Naive thymus-derived CD8-positive, alpha-beta T cell (primary cell): ENCODE measurements around the gene CELSR2. TPM values are rescaled to one million over a fixed set of nuclear protein-coding genes. Genes with fewer than 3 reads are reported as not detected.

ENCODE experiments used
- ATAC-seq, 2 donors: fragments of 150-1000 bp; cut with Tn5 transposase in 1 of 2; sonication (Bioruptor Pico), chemical (Tn5 transposase) in 1 of 2; 1 replicate in 1 of 2; 2 replicates in 1 of 2; pipeline ENCODE4 v1.10.0; 2021; ENCODE audit warnings: mild to moderate bottlenecking in 2 of 2, moderate library complexity in 2 of 2
- POLR2A ChIA-PET: fragments of 350-600 bp; sonication (Branson Sonifier 250); formaldehyde crosslinking; loops from one replicate; lab custom pipeline; 2021; ENCODE audit warnings: antibody characterized with exemption; lab: Charles Lee
- DNase-seq, 10 donors: peaks; one replicate each; pipeline versions ENCODE4 v3.0.0 to v3.0.0-alpha.2; 2020 to 2022
- H3K27ac Mint-ChIP-seq, 10 donors: one replicate each; pipeline ENCODE4 v1.8.0; 2020 to 2022; ENCODE audit warnings: mild to moderate bottlenecking in 10 of 10, mixed read lengths in 10 of 10, moderate library complexity in 4 of 10, inconsistent platforms in 1 of 10
- H3K27me3 Mint-ChIP-seq, 5 donors: one replicate each; pipeline ENCODE4 v1.8.0; 2021 to 2022; ENCODE audit warnings: mixed read lengths in 5 of 5
- H3K36me3 Mint-ChIP-seq, 3 donors: one replicate each; pipeline ENCODE4 v1.8.0; 2020 to 2022; ENCODE audit warnings: mixed read lengths in 3 of 3, mild to moderate bottlenecking in 2 of 3, inconsistent platforms in 1 of 3
- H3K4me1 Mint-ChIP-seq, 4 donors: one replicate each; pipeline ENCODE4 v1.8.0; 2021 to 2022; ENCODE audit warnings: mixed read lengths in 4 of 4
- H3K4me3 Mint-ChIP-seq, 10 donors: one replicate each; pipeline ENCODE4 v1.8.0; 2020 to 2022; ENCODE audit warnings: mild to moderate bottlenecking in 10 of 10, mixed read lengths in 10 of 10, moderate library complexity in 6 of 10, inconsistent platforms in 1 of 10
- H3K9me3 Mint-ChIP-seq, 9 donors: one replicate each; pipeline ENCODE4 v1.8.0; 2020 to 2022; ENCODE audit warnings: mixed read lengths in 9 of 9, mild to moderate bottlenecking in 3 of 9, inconsistent platforms in 1 of 9, moderate library complexity in 1 of 9
- polyA plus RNA-seq, 3 donors: library from polyadenylated mRNA; unstranded; fragments of 300-500 nt; fragmentation: Illumina TruSeq; gene quantifications; one replicate each; pipeline ENCODE4 v1.2.3, GENCODE V29; 2021
- total RNA-seq, 8 experiments: library from RNA in 2 of 8; stranded (reverse) in 2 of 8; gene quantifications; one replicate each; pipeline ENCODE4 v1.2.3 and lab custom pipeline; 2021 to 2026

Gene CELSR2
- total and polyA plus RNA-seq, 5 experiments from 2014 or later, result 0.20 to 6.8 (median 0.94) TPM

GRCh38 chr1:109255097-109255651 is 5.8 kb downstream of the CELSR2 start:
- peaks cover 11 to 41% (median 26%) of the 10 kb centered on the region in 4 donors for H3K4me1 Mint-ChIP-seq
- no peaks in the 10 kb centered on the region for H3K27me3 Mint-ChIP-seq
- POLR2A ChIA-PET, result no interaction called here
- peak overlapping the region in 2 of 10 donors; percentile 45 to 56 for H3K4me3 Mint-ChIP-seq
- DNase-seq, result no peak
- no peaks in the 10 kb centered on the region for H3K9me3 Mint-ChIP-seq
- peak overlapping the region in 2 of 10 donors; percentile 50 to 64 for H3K27ac Mint-ChIP-seq
- no peaks in the 10 kb centered on the region for H3K36me3 Mint-ChIP-seq
- no peak for ATAC-seq

- DNase-seq (no peak), ATAC-seq (no peak)
- H3K27ac Mint-ChIP-seq, result peak overlapping the region in 1 of 10 donors; percentile 64
- H3K4me1 Mint-ChIP-seq, result peaks cover 11 to 40% (median 26%) of the 10 kb centered on the region in 4 donors
- POLR2A ChIA-PET, result no interaction called here
- H3K4me3 Mint-ChIP-seq, result peak overlapping the region in 2 of 10 donors; percentile 14 to 56
- H3K9me3 Mint-ChIP-seq, result no peaks in the 10 kb centered on the region
- H3K27me3 Mint-ChIP-seq, result no peaks in the 10 kb centered on the region
- H3K36me3 Mint-ChIP-seq, result no peaks in the 10 kb centered on the region
Observed at GRCh38 chr1:109255678-109256077, 6.3 kb downstream of the CELSR2 start.

GRCh38 chr1:109256085-109256484 is 6.7 kb downstream of the CELSR2 start:
- H3K27me3 Mint-ChIP-seq, result no peaks in the 10 kb centered on the region

GRCh38 chr1:109256971-109257681 is 7.8 kb downstream of the CELSR2 start:
- DNase-seq (no peak), ATAC-seq (no peak)
- POLR2A ChIA-PET, result no interaction called here
- Mint-ChIP-seq H3K27me3 (no peaks in the 10 kb centered on the region), H3K27ac (peak overlapping the region in 2 of 10 donors; percentile 23 to 43), H3K36me3 (no peaks in the 10 kb centered on the region), H3K9me3 (no peaks in the 10 kb centered on the region), H3K4me3 (no peak overlapping the region), H3K4me1 (peaks cover 5 to 28% (median 23%) of the 10 kb centered on the region in 4 donors)

More at GRCh38 chr1:109256085-109256484, 6.7 kb downstream of the CELSR2 start:
- no peak for DNase-seq
- peak overlapping the region in 2 of 10 donors; percentile 54 to 64 for H3K27ac Mint-ChIP-seq
- H3K9me3 Mint-ChIP-seq, result no peaks in the 10 kb centered on the region
- POLR2A ChIA-PET, result no interaction called here
- H3K36me3 Mint-ChIP-seq, result no peaks in the 10 kb centered on the region
- no peak for ATAC-seq
- H3K4me1 Mint-ChIP-seq, result peaks cover 11 to 36% (median 26%) of the 10 kb centered on the region in 4 donors
- no peak overlapping the region for H3K4me3 Mint-ChIP-seq

GRCh38 chr1:109257682-109258421 is 8.5 kb downstream of the CELSR2 start:
- POLR2A ChIA-PET, result no interaction called here
- H3K27ac Mint-ChIP-seq, result peak overlapping the region in 2 of 10 donors; percentile 43 to 53
- no peaks in the 10 kb centered on the region for H3K36me3 Mint-ChIP-seq
- peaks cover 0 to 28% (median 18%) of the 10 kb centered on the region in 4 donors for H3K4me1 Mint-ChIP-seq
- ATAC-seq, result no peak
- DNase-seq, result no peak
- H3K27me3 Mint-ChIP-seq, result no peaks in the 10 kb centered on the region
- no peaks in the 10 kb centered on the region for H3K9me3 Mint-ChIP-seq
- H3K4me3 Mint-ChIP-seq, result no peak overlapping the region

- POLR2A ChIA-PET, result interaction anchor here (0.6 kb wide), 1 partner anchor 143 kb away, joined by 3 read pairs; no protein-coding TSS in a partner anchor
- no peaks in the 10 kb centered on the region for H3K36me3 Mint-ChIP-seq
- H3K27ac Mint-ChIP-seq, result no peak overlapping the region
- no peaks in the 10 kb centered on the region for H3K9me3 Mint-ChIP-seq
- peaks cover 4 to 29% (median 17%) of the 10 kb centered on the region in 4 donors for H3K4me1 Mint-ChIP-seq
- no peak for DNase-seq
- H3K4me3 Mint-ChIP-seq, result no peak overlapping the region
- ATAC-seq, result no peak
- H3K27me3 Mint-ChIP-seq, result no peaks in the 10 kb centered on the region
Observed at GRCh38 chr1:109258481-109259466, 9.4 kb downstream of the CELSR2 start.

GRCh38 chr1:109259674-109260557 is 10.6 kb downstream of the CELSR2 start:
- Mint-ChIP-seq H3K27me3 (no peaks in the 10 kb centered on the region), H3K9me3 (no peaks in the 10 kb centered on the region), H3K36me3 (no peaks in the 10 kb centered on the region), H3K27ac (no peak overlapping the region), H3K4me3 (no peak overlapping the region), H3K4me1 (peaks cover 5 to 24% (median 16%) of the 10 kb centered on the region in 4 donors)
- POLR2A ChIA-PET, result interaction anchor here (0.6 kb wide), 1 partner anchor 142 kb away, joined by 3 read pairs; no protein-coding TSS in a partner anchor
- DNase-seq (no peak), ATAC-seq (no peak)

- Mint-ChIP-seq H3K4me3 (no peak overlapping the region), H3K36me3 (no peaks in the 10 kb centered on the region), H3K27ac (no peak overlapping the region), H3K4me1 (peaks cover 5 to 13% (median 9%) of the 10 kb centered on the region in 4 donors), H3K9me3 (no peaks in the 10 kb centered on the region), H3K27me3 (no peaks in the 10 kb centered on the region)
- ATAC-seq (no peak), DNase-seq (no peak)
- POLR2A ChIA-PET, result no interaction called here
Observed at GRCh38 chr1:109261006-109261405, 11.7 kb downstream of the CELSR2 start.

- no peak overlapping the region for H3K27ac Mint-ChIP-seq
- no peak overlapping the region for H3K4me3 Mint-ChIP-seq
- H3K36me3 Mint-ChIP-seq, result no peaks in the 10 kb centered on the region
- peaks cover 4 to 10% (median 5%) of the 10 kb centered on the region in 4 donors for H3K4me1 Mint-ChIP-seq
- no peak for ATAC-seq
- POLR2A ChIA-PET, result no interaction called here
- no peak for DNase-seq
- no peaks in the 10 kb centered on the region for H3K27me3 Mint-ChIP-seq
- H3K9me3 Mint-ChIP-seq, result no peaks in the 10 kb centered on the region
Observed at GRCh38 chr1:109261578-109261977, 12.2 kb downstream of the CELSR2 start.

- Mint-ChIP-seq H3K4me1 (peaks cover 2 to 10% (median 5%) of the 10 kb centered on the region in 4 donors), H3K27ac (no peak overlapping the region)
- DNase-seq, result no peak
Observed at GRCh38 chr1:109262231-109263055, 13.1 kb downstream of the CELSR2 start.

GRCh38 chr1:109263234-109263596 is 13.9 kb downstream of the CELSR2 start:
- POLR2A ChIA-PET, result interaction anchor here (1.3 kb wide), 1 partner anchor 135 kb away, joined by 3 read pairs; no protein-coding TSS in a partner anchor
- Mint-ChIP-seq H3K9me3 (no peaks in the 10 kb centered on the region), H3K27ac (no peak overlapping the region), H3K4me3 (no peak overlapping the region), H3K36me3 (peaks cover 0 to 2% (median 0%) of the 10 kb centered on the region in 3 donors), H3K4me1 (peaks cover 4 to 10% (median 5%) of the 10 kb centered on the region in 4 donors), H3K27me3 (no peaks in the 10 kb centered on the region)
- DNase-seq (no peak), ATAC-seq (peak; percentile 23 to 32)

More at GRCh38 chr1:109262231-109263055, 13.1 kb downstream of the CELSR2 start:
- Mint-ChIP-seq H3K36me3 (no peaks in the 10 kb centered on the region), H3K27me3 (no peaks in the 10 kb centered on the region), H3K9me3 (no peaks in the 10 kb centered on the region), H3K4me3 (no peak overlapping the region)
- POLR2A ChIA-PET, result no interaction called here
- ATAC-seq, result no peak
